ENCODE results near the gene SLBP.
A peak's percentile ranks its signal among the peaks of the same experiment; 100 is the strongest.

Gene SLBP

GRCh38 chr4:1728061-1728980, 16.2 kb upstream of the SLBP start:
- H3K4me3 ChIP-seq (replicated peaks in 1 of 2; ENCODE audit: low read depth in 2 of 2, low read length in 2 of 2), result no peak overlapping the region
- no peak for TF ChIP-seq CTCF (IDR thresholded peaks at IDR 0.05; ENCODE audit: low read depth, low read length)
- DNase-seq (ENCODE audit: low read depth in 2 of 2), result no peak

- no peak for TF ChIP-seq CTCF (IDR thresholded peaks at IDR 0.05; ENCODE audit: low read depth, low read length)
- DNase-seq (ENCODE audit: low read depth in 2 of 2), result peak; percentile 79 to 86
- no peak overlapping the region for H3K4me3 ChIP-seq (replicated peaks in 1 of 2; ENCODE audit: low read depth in 2 of 2, low read length in 2 of 2)
Measured at GRCh38 chr4:1727117-1728031, 15.3 kb upstream of the SLBP start.

GRCh38 chr4:1726146-1726934, 14.2 kb upstream of the SLBP start:
- peak; percentile 88 for DNase-seq (ENCODE audit: low read depth in 2 of 2)
- peak; percentile 98 for TF ChIP-seq CTCF (IDR thresholded peaks at IDR 0.05; ENCODE audit: low read depth, low read length)
- no peak overlapping the region for H3K4me3 ChIP-seq (replicated peaks in 1 of 2; ENCODE audit: low read depth in 2 of 2, low read length in 2 of 2)

GRCh38 chr4:1725521-1725920, 13.4 kb upstream of the SLBP start:
- no peak overlapping the region for H3K4me3 ChIP-seq (replicated peaks in 1 of 2; ENCODE audit: low read depth in 2 of 2, low read length in 2 of 2)
- no peak for TF ChIP-seq CTCF (IDR thresholded peaks at IDR 0.05; ENCODE audit: low read depth, low read length)
- DNase-seq (ENCODE audit: low read depth in 2 of 2), result no peak

GRCh38 chr4:1723131-1723801, 11.1 kb upstream of the SLBP start:
- no peak for TF ChIP-seq CTCF (IDR thresholded peaks at IDR 0.05; ENCODE audit: low read depth, low read length)
- no peak for DNase-seq (ENCODE audit: low read depth in 2 of 2)
- peak overlapping the region in 1 of 2 donors; percentile 69 for H3K4me3 ChIP-seq (replicated peaks in 1 of 2; ENCODE audit: low read depth in 2 of 2, low read length in 2 of 2)

All from cardiac fibroblast (primary cell).